Umbilical cord (tissue), 2 donors: ENCODE results near the gene KLC4. TPM values are rescaled to one million over a fixed set of nuclear protein-coding genes. Genes with fewer than 3 reads are reported as not detected.

ENCODE experiments used
- DNase-seq: peaks from one replicate; pipeline ENCODE4 v3.0.0-alpha.2; 2015; ENCODE audit warnings: low spot score
- total RNA-seq: library from RNA; depleted of rRNA; stranded (reverse); fragments of >200 nt; gene quantifications from one replicate; pipeline ENCODE4 v1.2.3, GENCODE V29; 2014; ENCODE audit warnings: low replicate concordance; ENCODE audit not compliant: insufficient read depth

The KLC4 gene
- total RNA-seq, 1 donor from 2014 or later, result 14.4 TPM

GRCh38 chr6:43123461-43124314 lies 64.3 kb downstream of the KLC4 start:
- peak; percentile 43 for DNase-seq

DNA sequence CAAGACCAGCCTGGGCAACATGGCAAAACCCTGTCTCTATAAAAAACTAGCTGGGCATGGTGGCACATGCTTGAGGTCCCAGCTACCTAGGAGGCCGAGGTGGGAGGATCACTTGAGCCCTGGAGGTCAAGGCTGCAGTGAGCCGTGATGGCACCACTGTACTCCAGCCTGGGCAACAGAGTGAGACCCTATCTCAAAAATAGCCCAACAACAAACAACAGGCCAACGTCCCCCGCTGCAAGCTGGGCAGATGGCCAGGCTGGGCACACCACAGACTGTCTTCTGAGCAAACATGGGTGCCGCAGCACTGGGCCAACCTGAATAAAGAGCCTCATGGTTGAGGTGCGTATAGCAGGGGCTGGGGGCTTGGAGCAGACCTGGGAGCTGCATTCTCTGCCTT lies 65.0 kb downstream of the KLC4 start:
- no peak for DNase-seq

Other genes with a start within 250 kb of the KLC4 start
- gene RPL7L1, start 180.0 kb upstream of the KLC4 start, total RNA-seq, result 77.3 TPM
- gene PTCRA, start 143.6 kb upstream of the KLC4 start, total RNA-seq, result 2.6 TPM
- 14.4 TPM for gene CNPY3, start 130.2 kb upstream of the KLC4 start, total RNA-seq
- gene GNMT, start 98.9 kb upstream of the KLC4 start, total RNA-seq, result not detected
- gene PEX6, start 80.5 kb upstream of the KLC4 start, total RNA-seq, result 9.4 TPM
- 26.7 TPM for gene PPP2R5D, start 75.1 kb upstream of the KLC4 start, total RNA-seq
- gene MEA1, start 45.7 kb upstream of the KLC4 start, total RNA-seq, result 56.1 TPM
- 135 TPM for gene KLHDC3, start 45.4 kb upstream of the KLC4 start, total RNA-seq
- gene RRP36, start 38.0 kb upstream of the KLC4 start, total RNA-seq, result 26.2 TPM
- gene CUL7, start 5.8 kb upstream of the KLC4 start, total RNA-seq, result 27.0 TPM
- gene MRPL2, start 197 bp upstream of the KLC4 start, total RNA-seq, result 12.8 TPM
- gene PTK7, start 16.7 kb downstream of the KLC4 start, total RNA-seq, result 196 TPM
- gene SRF, start 111.6 kb downstream of the KLC4 start, total RNA-seq, result 34.2 TPM
- 15.2 TPM for gene CUL9, start 122.6 kb downstream of the KLC4 start, total RNA-seq
- 20.9 TPM for gene DNPH1, start 169.8 kb downstream of the KLC4 start, total RNA-seq
- 0.48 TPM for gene TTBK1, start 183.8 kb downstream of the KLC4 start, total RNA-seq
- gene SLC22A7, start 238.6 kb downstream of the KLC4 start, total RNA-seq, result not detected
- 5.5 TPM for gene CRIP3, start 249.2 kb downstream of the KLC4 start, total RNA-seq